Measurements from ENCODE around the gene GLB1L3. TPM values are rescaled to one million over a fixed set of nuclear protein-coding genes. Genes with fewer than 3 reads are reported as not detected.

Gene GLB1L3
- total and polyA plus RNA-seq, 2 donors from 2014 or later: 0.06 to 0.17 TPM

- Histone ChIP-seq H3K36me3 (ENCODE audit: control insufficient read depth in 2 of 3, insufficient read depth in 3 of 3, low read length in 3 of 3) (no peaks in the 10 kb centered on the region), H3K27me3 (ENCODE audit: control insufficient read depth, insufficient read depth, low read length) (no peaks in the 10 kb centered on the region), H3K4me1 (ENCODE audit: control insufficient read depth in 2 of 3, insufficient read depth in 2 of 3, low read depth in 1 of 3, low read length in 3 of 3) (no peaks in the 10 kb centered on the region), H3K9me3 (ENCODE audit: control insufficient read depth in 2 of 3, insufficient read depth in 1 of 3, low read length in 3 of 3) (no peaks in the 10 kb centered on the region), H3K27ac (ENCODE audit: low read depth in 2 of 2, low read length in 2 of 2) (no peak overlapping the region), H3K4me3 (ENCODE audit: low read length in 3 of 3) (no peak overlapping the region), H3K9ac (ENCODE audit: low read length in 3 of 3) (no peak overlapping the region)
- intact Hi-C loops (cut with DNase I): no loop called here
- TF ChIP-seq CTCF (IDR thresholded peaks at IDR 0.05; ENCODE audit: borderline replicate concordance, extremely low read depth, insufficient read depth): no peak
- DNase-seq (no peak), FAIRE-seq (no peak)
These were observed 12.3 kb downstream of the GLB1L3 start for GRCh38 chr11:134288486-134288885.

GRCh38 chr11:134289167-134289566 is 13.0 kb downstream of the GLB1L3 start:
- no peak overlapping the region for H3K27ac ChIP-seq (ENCODE audit: low read depth in 2 of 2, low read length in 2 of 2)
- no peaks in the 10 kb centered on the region for H3K9me3 ChIP-seq (ENCODE audit: control insufficient read depth in 2 of 3, insufficient read depth in 1 of 3, low read length in 3 of 3)
- H3K4me3 ChIP-seq (ENCODE audit: low read length in 3 of 3): no peak overlapping the region
- H3K27me3 ChIP-seq (ENCODE audit: control insufficient read depth, insufficient read depth, low read length): no peaks in the 10 kb centered on the region
- TF ChIP-seq CTCF (IDR thresholded peaks at IDR 0.05; ENCODE audit: borderline replicate concordance, extremely low read depth, insufficient read depth): no peak
- intact Hi-C loops (cut with DNase I): no loop called here
- no peak overlapping the region for H3K9ac ChIP-seq (ENCODE audit: low read length in 3 of 3)
- H3K36me3 ChIP-seq (ENCODE audit: control insufficient read depth in 2 of 3, insufficient read depth in 3 of 3, low read length in 3 of 3): no peaks in the 10 kb centered on the region
- H3K4me1 ChIP-seq (ENCODE audit: control insufficient read depth in 2 of 3, insufficient read depth in 2 of 3, low read depth in 1 of 3, low read length in 3 of 3): no peaks in the 10 kb centered on the region
- DNase-seq: no peak
- no peak for FAIRE-seq

GRCh38 chr11:134289789-134290188 is 13.6 kb downstream of the GLB1L3 start:
- no peak for FAIRE-seq

More at GRCh38 chr11:134289789-134290188, 13.6 kb downstream of the GLB1L3 start:
- Histone ChIP-seq H3K9me3 (ENCODE audit: control insufficient read depth in 2 of 3, insufficient read depth in 1 of 3, low read length in 3 of 3) (no peaks in the 10 kb centered on the region), H3K4me3 (ENCODE audit: low read length in 3 of 3) (no peak overlapping the region), H3K9ac (ENCODE audit: low read length in 3 of 3) (no peak overlapping the region), H3K27ac (ENCODE audit: low read depth in 2 of 2, low read length in 2 of 2) (no peak overlapping the region), H3K27me3 (ENCODE audit: control insufficient read depth, insufficient read depth, low read length) (no peaks in the 10 kb centered on the region), H3K4me1 (ENCODE audit: control insufficient read depth in 2 of 3, insufficient read depth in 2 of 3, low read depth in 1 of 3, low read length in 3 of 3) (no peaks in the 10 kb centered on the region), H3K36me3 (ENCODE audit: control insufficient read depth in 2 of 3, insufficient read depth in 3 of 3, low read length in 3 of 3) (no peaks in the 10 kb centered on the region)
- DNase-seq: peak in 4 of 5 donors; percentile 14 to 66 (median 46)
- TF ChIP-seq CTCF (IDR thresholded peaks at IDR 0.05; ENCODE audit: borderline replicate concordance, extremely low read depth, insufficient read depth): no peak
- intact Hi-C loops (cut with DNase I): no loop called here

All from kidney (tissue), 14 donors.